HCT116 (cell line): ENCODE data around the gene KCNIP4. TPM values are rescaled to one million over a fixed set of nuclear protein-coding genes. Genes with fewer than 3 reads are reported as not detected.

Source experiments
- ATAC-seq: fragments of 200-7000 bp; cut with Tn5 transposase; 2 replicates; pipeline ENCODE4 v1.9.1; 2020; ENCODE audit warnings: mild to moderate bottlenecking, moderate library complexity
- BruUV-seq: library from RNA; stranded (reverse); fragments of 400-500 nt; replicated peaks from 2 replicates; lab custom pipeline; 2021; lab: Mats Ljungman, UMichigan
- CTCF ChIA-PET: fragments of 300-600 bp; sonication (Branson Sonifier 250); formaldehyde crosslinking; loops from one replicate; lab custom pipeline; 2021; ENCODE audit warnings: antibody characterized with exemption; lab: Charles Lee
- POLR2A ChIA-PET: fragments of 300-600, 350-600 bp; sonication (Branson Sonifier 250); formaldehyde crosslinking; loops from one replicate; lab custom pipeline; 2021; ENCODE audit warnings: antibody characterized with exemption; lab: Charles Lee
- RAD21 ChIA-PET, 2 experiments: fragments of 300-600 bp; sonication (Branson Sonifier 250); formaldehyde crosslinking; loops; one replicate each; lab custom pipeline; 2023; ENCODE audit warnings: low total read pairs in 2 of 2; ENCODE audit not compliant: uncharacterized antibody in 2 of 2, unreplicated experiment in 2 of 2, low non-redundant PET in 1 of 2; lab: Charles Lee
- DNase-seq: peaks from one replicate; pipeline ENCODE4 v3.0.0-alpha.2; 2010; ENCODE audit warnings: low read depth, low spot score
- H2AFZ ChIP-seq: fragments of 200-600 bp; shearing (Covaris generic), sonication (generic); 2 replicates; pipeline ENCODE4 v1.6.1; 2017; ENCODE audit warnings: low read depth, mixed run types, mixed read lengths, antibody characterized with exemption, low read length; ENCODE audit not compliant: poor library complexity, severe bottlenecking
- H3K27ac ChIP-seq: 2 replicates; pipeline ENCODE4 v1.5.1; 2012; ENCODE audit warnings: low read depth, low read length
- H3K27me3 ChIP-seq: fragments of 200-600 bp; sonication (generic); 2 replicates; pipeline ENCODE4 v1.6.1; 2016; ENCODE audit warnings: mixed run types, low read length, mixed read lengths; ENCODE audit not compliant: insufficient read depth
- H3K36me3 ChIP-seq, 2 experiments: fragments of 200-500 bp in 1 of 2; fragments of 200-600 bp in 1 of 2; sonication (Bioruptor generic) in 1 of 2; sonication (generic) in 1 of 2; 2 replicates each; pipeline versions ENCODE4 v1.5.1 to v1.6.1; 2014 to 2016; ENCODE audit warnings: low read length in 2 of 2, inconsistent platforms in 1 of 2, mixed read lengths in 1 of 2, mixed run types in 1 of 2; ENCODE audit not compliant: insufficient read depth in 2 of 2, control insufficient read depth in 1 of 2
- H3K4me1 ChIP-seq, 2 experiments: fragments of 200-600 bp in 1 of 2; sonication (generic) in 1 of 2; 2 replicates each; pipeline versions ENCODE4 v1.5.1 to v1.6.1; 2012 to 2017; ENCODE audit warnings: low read length in 2 of 2, inconsistent platforms in 1 of 2, mild to moderate bottlenecking in 1 of 2, mixed read lengths in 1 of 2, mixed run types in 1 of 2, moderate library complexity in 1 of 2; ENCODE audit not compliant: insufficient read depth in 2 of 2, control insufficient read depth in 1 of 2
- H3K4me2 ChIP-seq: fragments of 200-600 bp; sonication (generic); 2 replicates; pipeline ENCODE4 v1.6.1; 2017; ENCODE audit warnings: mixed run types, low read length, mixed read lengths
- H3K4me3 ChIP-seq, 2 experiments: fragments of 200-600 bp in 1 of 2; sonication (generic) in 1 of 2; replicated peaks in 1 of 2; 2 replicates each; pipeline ENCODE4 v1.5.1; 2011 to 2016; ENCODE audit warnings: low read length in 2 of 2, control low read depth in 1 of 2, low read depth in 1 of 2, mild to moderate bottlenecking in 1 of 2, mixed read lengths in 1 of 2, mixed run types in 1 of 2
- H3K79me2 ChIP-seq: fragments of 200-600 bp; sonication (generic); 2 replicates; pipeline ENCODE4 v1.6.1; 2017; ENCODE audit warnings: mild to moderate bottlenecking, mixed run types, low read length, moderate library complexity, mixed read lengths; ENCODE audit not compliant: insufficient read depth
- H3K9ac ChIP-seq: fragments of 200-600 bp; sonication (generic); 2 replicates; pipeline ENCODE4 v1.6.1; 2016; ENCODE audit warnings: low read length, mixed read lengths
- H3K9me2 ChIP-seq: fragments of 200-600 bp; sonication (generic), shearing (Covaris generic); 2 replicates; pipeline ENCODE4 v1.6.1; 2017; ENCODE audit warnings: mixed run types, mild to moderate bottlenecking, moderate library complexity; ENCODE audit not compliant: insufficient read depth
- H3K9me3 ChIP-seq, 2 experiments: fragments of 200-500 bp in 1 of 2; fragments of 200-600 bp in 1 of 2; sonication (Bioruptor generic) in 1 of 2; sonication (generic) in 1 of 2; 2 replicates each; pipeline ENCODE4 v1.6.1; 2014 to 2017; ENCODE audit warnings: low read length in 2 of 2, mixed read lengths in 2 of 2, inconsistent platforms in 1 of 2, low read depth in 1 of 2, mild to moderate bottlenecking in 1 of 2, mixed run types in 1 of 2, moderate library complexity in 1 of 2; ENCODE audit not compliant: control insufficient read depth in 1 of 2, insufficient read depth in 1 of 2
- H4K20me1 ChIP-seq: fragments of 200-600 bp; sonication (generic), shearing (Covaris generic); 2 replicates; pipeline ENCODE4 v1.6.1; 2017; ENCODE audit warnings: mixed run types, mild to moderate bottlenecking, moderate library complexity; ENCODE audit not compliant: insufficient read depth
- EGR1 ChIP-seq: IDR thresholded peaks from 2 replicates; pipeline ENCODE4 v1.6.1; 2012; ENCODE audit warnings: low read depth
- ELF1 ChIP-seq: IDR thresholded peaks from 2 replicates; pipeline ENCODE4 v1.6.1; 2012; ENCODE audit warnings: low read depth, borderline replicate concordance
- EZH2 ChIP-seq: fragments of 200-600 bp; sonication (generic); IDR thresholded peaks from 2 replicates; pipeline ENCODE4 v1.6.1; 2017; ENCODE audit warnings: antibody characterized with exemption, mixed run types
- FOSL1 ChIP-seq: IDR thresholded peaks from 2 replicates; pipeline ENCODE4 v1.6.1; 2012; ENCODE audit warnings: low read depth
- JUND ChIP-seq: IDR thresholded peaks from 2 replicates; pipeline ENCODE4 v1.6.1; 2012
- POLR2AphosphoS5 ChIP-seq: IDR thresholded peaks from 2 replicates; pipeline ENCODE4 v1.6.1; 2011; ENCODE audit warnings: mild to moderate bottlenecking, low read depth, low read length, moderate library complexity
- RAD21 ChIP-seq: IDR thresholded peaks from 2 replicates; pipeline ENCODE4 v1.6.1; 2012; ENCODE audit warnings: low read depth, mild to moderate bottlenecking
- SIN3A ChIP-seq: IDR thresholded peaks from 2 replicates; pipeline ENCODE4 v1.6.1; 2012; ENCODE audit warnings: low read depth
- SP1 ChIP-seq: IDR thresholded peaks from 2 replicates; pipeline ENCODE4 v1.6.1; 2012; ENCODE audit warnings: low read depth
- SRF ChIP-seq: IDR thresholded peaks from 2 replicates; pipeline ENCODE4 v1.6.1; 2012; ENCODE audit warnings: low read depth
- YY1 ChIP-seq: IDR thresholded peaks from 2 replicates; pipeline ENCODE4 v1.6.1; 2011; ENCODE audit warnings: low read length, low read depth, moderate library complexity, mild to moderate bottlenecking; ENCODE audit not compliant: insufficient replicate concordance; ENCODE audit errors: extremely low read depth
- ZFX ChIP-seq: fragments of 450-650 bp; IDR thresholded peaks from 2 replicates; pipeline ENCODE4 v1.6.1; 2017
- ZNF274 ChIP-seq: fragments of 200-500 bp; sonication (Bioruptor generic); IDR thresholded peaks from 2 replicates; pipeline ENCODE4 v1.6.1; 2014; ENCODE audit warnings: mild to moderate bottlenecking, low read depth, low read length, inconsistent platforms
- intact Hi-C: fragments of 100-400 bp; cut with micrococcal nuclease; formaldehyde crosslinking; loops from 2 replicates; pipeline ENCODE4 v1.10.0; 2022
- total RNA-seq: library from RNA; stranded (reverse); gene quantifications from one replicate; pipeline ENCODE4 v1.2.1, GENCODE V29; 2021; ENCODE audit not compliant: unreplicated experiment
- TF ChIP-seq, protein P1 (sequence below): IDR thresholded peaks from 2 replicates; pipeline ENCODE4 v1.6.1; 2011; ENCODE audit warnings: mild to moderate bottlenecking, low read length, moderate library complexity; ENCODE audit not compliant: insufficient replicate concordance; ENCODE audit errors: extremely low read depth
- TF ChIP-seq, protein P2 (sequence below): IDR thresholded peaks from 2 replicates; pipeline ENCODE4 v1.6.1; 2012; ENCODE audit warnings: low read depth
- TF ChIP-seq, protein P3 (sequence below): IDR thresholded peaks from 2 replicates; pipeline ENCODE4 v1.6.1; 2012
- TF ChIP-seq, protein P4 (sequence below), 3 experiments: fragments of 200-600 bp in 1 of 3; sonication (generic) in 1 of 3; IDR thresholded peaks in 2 of 3; conservative IDR thresholded peaks in 1 of 3; 2 replicates each; pipeline ENCODE4 v1.5.1; 2012 to 2017; ENCODE audit warnings: low read depth in 2 of 3, low read length in 2 of 3, antibody characterized with exemption in 1 of 3, borderline replicate concordance in 1 of 3, control low read depth in 1 of 3, mild to moderate bottlenecking in 1 of 3, mixed read lengths in 1 of 3, mixed run types in 1 of 3, moderate library complexity in 1 of 3; ENCODE audit not compliant: insufficient read depth in 1 of 3
- TF ChIP-seq, protein P5 (sequence below): IDR thresholded peaks from 2 replicates; pipeline ENCODE4 v1.6.1; 2012

KCNIP4 gene
- total RNA-seq, 1 experiment from 2014 or later = not detected

DNA sequence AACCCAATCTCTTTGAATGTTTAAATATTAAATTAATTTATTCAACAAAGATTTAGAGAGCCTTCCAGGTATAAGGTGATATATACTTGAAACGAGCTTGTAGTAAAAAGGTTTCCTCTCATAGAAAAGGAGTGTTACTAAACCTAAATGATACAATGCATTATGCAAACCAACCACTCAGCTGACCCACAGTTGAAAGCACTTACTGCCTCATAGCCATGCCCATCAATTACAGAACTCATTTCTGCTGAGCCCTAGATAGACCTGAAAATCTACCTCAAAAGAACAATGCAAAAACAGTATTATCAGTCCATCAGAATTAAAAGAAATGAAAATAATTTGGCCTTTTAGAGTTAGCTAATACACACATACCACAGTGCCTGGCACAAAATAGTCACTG is 75.4 kb downstream of the KCNIP4 start:
- H2AFZ ChIP-seq = no peak overlapping the region
- TF ChIP-seq YY1 (no peak), SIN3A (no peak), EZH2 (no peak), ZFX (no peak), EGR1 (no peak), ZNF274 (no peak), SRF (no peak), POLR2AphosphoS5 (no peak), FOSL1 (no peak), SP1 (no peak), RAD21 (no peak), ELF1 (no peak), JUND (no peak)
- TF ChIP-seq, protein P1, sequence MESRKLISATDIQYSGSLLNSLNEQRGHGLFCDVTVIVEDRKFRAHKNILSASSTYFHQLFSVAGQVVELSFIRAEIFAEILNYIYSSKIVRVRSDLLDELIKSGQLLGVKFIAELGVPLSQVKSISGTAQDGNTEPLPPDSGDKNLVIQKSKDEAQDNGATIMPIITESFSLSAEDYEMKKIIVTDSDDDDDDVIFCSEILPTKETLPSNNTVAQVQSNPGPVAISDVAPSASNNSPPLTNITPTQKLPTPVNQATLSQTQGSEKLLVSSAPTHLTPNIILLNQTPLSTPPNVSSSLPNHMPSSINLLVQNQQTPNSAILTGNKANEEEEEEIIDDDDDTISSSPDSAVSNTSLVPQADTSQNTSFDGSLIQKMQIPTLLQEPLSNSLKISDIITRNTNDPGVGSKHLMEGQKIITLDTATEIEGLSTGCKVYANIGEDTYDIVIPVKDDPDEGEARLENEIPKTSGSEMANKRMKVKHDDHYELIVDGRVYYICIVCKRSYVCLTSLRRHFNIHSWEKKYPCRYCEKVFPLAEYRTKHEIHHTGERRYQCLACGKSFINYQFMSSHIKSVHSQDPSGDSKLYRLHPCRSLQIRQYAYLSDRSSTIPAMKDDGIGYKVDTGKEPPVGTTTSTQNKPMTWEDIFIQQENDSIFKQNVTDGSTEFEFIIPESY = no peak
- TF ChIP-seq, protein P2, sequence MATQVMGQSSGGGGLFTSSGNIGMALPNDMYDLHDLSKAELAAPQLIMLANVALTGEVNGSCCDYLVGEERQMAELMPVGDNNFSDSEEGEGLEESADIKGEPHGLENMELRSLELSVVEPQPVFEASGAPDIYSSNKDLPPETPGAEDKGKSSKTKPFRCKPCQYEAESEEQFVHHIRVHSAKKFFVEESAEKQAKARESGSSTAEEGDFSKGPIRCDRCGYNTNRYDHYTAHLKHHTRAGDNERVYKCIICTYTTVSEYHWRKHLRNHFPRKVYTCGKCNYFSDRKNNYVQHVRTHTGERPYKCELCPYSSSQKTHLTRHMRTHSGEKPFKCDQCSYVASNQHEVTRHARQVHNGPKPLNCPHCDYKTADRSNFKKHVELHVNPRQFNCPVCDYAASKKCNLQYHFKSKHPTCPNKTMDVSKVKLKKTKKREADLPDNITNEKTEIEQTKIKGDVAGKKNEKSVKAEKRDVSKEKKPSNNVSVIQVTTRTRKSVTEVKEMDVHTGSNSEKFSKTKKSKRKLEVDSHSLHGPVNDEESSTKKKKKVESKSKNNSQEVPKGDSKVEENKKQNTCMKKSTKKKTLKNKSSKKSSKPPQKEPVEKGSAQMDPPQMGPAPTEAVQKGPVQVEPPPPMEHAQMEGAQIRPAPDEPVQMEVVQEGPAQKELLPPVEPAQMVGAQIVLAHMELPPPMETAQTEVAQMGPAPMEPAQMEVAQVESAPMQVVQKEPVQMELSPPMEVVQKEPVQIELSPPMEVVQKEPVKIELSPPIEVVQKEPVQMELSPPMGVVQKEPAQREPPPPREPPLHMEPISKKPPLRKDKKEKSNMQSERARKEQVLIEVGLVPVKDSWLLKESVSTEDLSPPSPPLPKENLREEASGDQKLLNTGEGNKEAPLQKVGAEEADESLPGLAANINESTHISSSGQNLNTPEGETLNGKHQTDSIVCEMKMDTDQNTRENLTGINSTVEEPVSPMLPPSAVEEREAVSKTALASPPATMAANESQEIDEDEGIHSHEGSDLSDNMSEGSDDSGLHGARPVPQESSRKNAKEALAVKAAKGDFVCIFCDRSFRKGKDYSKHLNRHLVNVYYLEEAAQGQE = no peak
- TF ChIP-seq, protein P3, sequence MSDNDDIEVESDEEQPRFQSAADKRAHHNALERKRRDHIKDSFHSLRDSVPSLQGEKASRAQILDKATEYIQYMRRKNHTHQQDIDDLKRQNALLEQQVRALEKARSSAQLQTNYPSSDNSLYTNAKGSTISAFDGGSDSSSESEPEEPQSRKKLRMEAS = no peak
- TF ChIP-seq, protein P4, sequence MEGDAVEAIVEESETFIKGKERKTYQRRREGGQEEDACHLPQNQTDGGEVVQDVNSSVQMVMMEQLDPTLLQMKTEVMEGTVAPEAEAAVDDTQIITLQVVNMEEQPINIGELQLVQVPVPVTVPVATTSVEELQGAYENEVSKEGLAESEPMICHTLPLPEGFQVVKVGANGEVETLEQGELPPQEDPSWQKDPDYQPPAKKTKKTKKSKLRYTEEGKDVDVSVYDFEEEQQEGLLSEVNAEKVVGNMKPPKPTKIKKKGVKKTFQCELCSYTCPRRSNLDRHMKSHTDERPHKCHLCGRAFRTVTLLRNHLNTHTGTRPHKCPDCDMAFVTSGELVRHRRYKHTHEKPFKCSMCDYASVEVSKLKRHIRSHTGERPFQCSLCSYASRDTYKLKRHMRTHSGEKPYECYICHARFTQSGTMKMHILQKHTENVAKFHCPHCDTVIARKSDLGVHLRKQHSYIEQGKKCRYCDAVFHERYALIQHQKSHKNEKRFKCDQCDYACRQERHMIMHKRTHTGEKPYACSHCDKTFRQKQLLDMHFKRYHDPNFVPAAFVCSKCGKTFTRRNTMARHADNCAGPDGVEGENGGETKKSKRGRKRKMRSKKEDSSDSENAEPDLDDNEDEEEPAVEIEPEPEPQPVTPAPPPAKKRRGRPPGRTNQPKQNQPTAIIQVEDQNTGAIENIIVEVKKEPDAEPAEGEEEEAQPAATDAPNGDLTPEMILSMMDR (IDR thresholded peaks at IDR 0.05 in 2 of 3, conservative IDR thresholded peaks at IDR 0.05 in 1 of 3; ENCODE audit: borderline replicate concordance in 1 of 3, insufficient read depth in 1 of 3, low read depth in 2 of 3, low read length in 2 of 3) = no peak
- TF ChIP-seq, protein P5, sequence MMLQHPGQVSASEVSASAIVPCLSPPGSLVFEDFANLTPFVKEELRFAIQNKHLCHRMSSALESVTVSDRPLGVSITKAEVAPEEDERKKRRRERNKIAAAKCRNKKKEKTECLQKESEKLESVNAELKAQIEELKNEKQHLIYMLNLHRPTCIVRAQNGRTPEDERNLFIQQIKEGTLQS = no peak
- TF ChIP-seq, all 23 proteins: peak for 0
- intact Hi-C loops = no loop called here
- Histone ChIP-seq H3K4me1 (no peaks in the 10 kb centered on the region), H3K9me2 (no peaks in the 10 kb centered on the region), H3K36me3 (no peaks in the 10 kb centered on the region), H3K9ac (no peak overlapping the region), H3K9me3 (peaks cover 0 to 3% of the 10 kb centered on the region in 2 experiments; a peak in 1 of 4 replicates), H3K27me3 (no peaks in the 10 kb centered on the region), H3K27ac (no peak overlapping the region), H3K79me2 (no peaks in the 10 kb centered on the region), H4K20me1 (no peaks in the 10 kb centered on the region), H3K4me2 (no peak overlapping the region), H3K4me3 (no peak overlapping the region)
- no peak for DNase-seq
- ATAC-seq = no peak
- ChIA-PET POLR2A (no interaction called here), CTCF (no interaction called here), RAD21 (no interaction called here)
- BruUV-seq = no TSS peak
